Lung (tissue), 12 donors: ENCODE results near the gene ANKS1B. TPM values are rescaled to one million over a fixed set of nuclear protein-coding genes. Genes with fewer than 3 reads are reported as not detected.

ENCODE experiments used
- ATAC-seq: fragments of 200-7000 bp; cut with Tn5 transposase; one replicate; pipeline ENCODE4 v1.9.1; 2020; ENCODE audit warnings: moderate number of reproducible peaks; ENCODE audit not compliant: insufficient read depth, low FRiP score
- DNase-seq, 3 donors: peaks; one replicate each; pipeline ENCODE4 v3.0.0-alpha.2; 2013 to 2017
- H3K27ac ChIP-seq, 2 donors: one replicate each; pipeline ENCODE4 v1.5.1; 2013; ENCODE audit warnings: mild to moderate bottlenecking in 2 of 2, moderate library complexity in 2 of 2, control low read depth in 1 of 2, inconsistent platforms in 1 of 2, low read depth in 1 of 2, low read length in 1 of 2
- H3K27me3 ChIP-seq, 3 donors: one replicate each; pipeline ENCODE4 v1.5.1; 2013; ENCODE audit warnings: low read length in 2 of 3; ENCODE audit not compliant: control insufficient read depth in 3 of 3, insufficient read depth in 3 of 3
- H3K36me3 ChIP-seq, 4 donors: one replicate each; pipeline ENCODE4 v1.5.1; 2013; ENCODE audit warnings: low read length in 4 of 4, mild to moderate bottlenecking in 1 of 4, moderate library complexity in 1 of 4; ENCODE audit not compliant: control insufficient read depth in 4 of 4, insufficient read depth in 4 of 4
- H3K4me1 ChIP-seq, 5 donors: one replicate each; pipeline ENCODE4 v1.5.1; 2013; ENCODE audit warnings: low read length in 5 of 5, mild to moderate bottlenecking in 2 of 5, moderate library complexity in 1 of 5; ENCODE audit not compliant: control insufficient read depth in 5 of 5, insufficient read depth in 5 of 5
- H3K4me3 ChIP-seq: one replicate; pipeline ENCODE4 v1.5.1; 2013; ENCODE audit warnings: mild to moderate bottlenecking, control low read depth, moderate library complexity
- H3K9ac ChIP-seq, 2 donors: one replicate each; pipeline ENCODE4 v1.5.1; 2013; ENCODE audit warnings: low read length in 2 of 2, control low read depth in 1 of 2; ENCODE audit not compliant: insufficient read depth in 1 of 2
- H3K9me3 ChIP-seq, 4 donors: one replicate each; pipeline ENCODE4 v1.5.1; 2013; ENCODE audit warnings: low read length in 3 of 4, mild to moderate bottlenecking in 1 of 4, moderate library complexity in 1 of 4; ENCODE audit not compliant: control insufficient read depth in 4 of 4, insufficient read depth in 3 of 4
- CTCF ChIP-seq: IDR thresholded peaks from 2 replicates; pipeline ENCODE4 v1.5.1; 2012; ENCODE audit warnings: mild to moderate bottlenecking; ENCODE audit errors: control extremely low read depth, extremely low read depth
- WGBS, 2 donors: extraction: QIAGEN DNeasy Blood & Tissue Kit; methylation state at CpG; one replicate each; pipeline ENCODE4 v1.1.7; 2013; 5-methylcytosine and 5-hydroxymethylcytosine counted together
- polyA plus RNA-seq, 2 donors: library from polyadenylated mRNA; stranded (reverse); fragments of 200-250 nt; gene quantifications; one replicate each; pipeline ENCODE4 v1.2.1, GENCODE V29; 2013
- total RNA-seq, 2 donors: library from RNA; depleted of rRNA in 1 of 2; stranded (reverse); fragments of >200 nt in 1 of 2; gene quantifications; one replicate each; pipeline ENCODE4 v1.2.1, GENCODE V29; 2014 to 2021
- donor health status: control.
- donor health status: control.
- donor health status: Bipolar disorder and iron deficiency.
- donor health status: healthy.
- donor health status: DM: yes; HTN: yes; CAD: no.

The ANKS1B gene
- total and polyA plus RNA-seq, 4 donors, result 0.32 to 10.3 (median 3.7) TPM

DNA sequence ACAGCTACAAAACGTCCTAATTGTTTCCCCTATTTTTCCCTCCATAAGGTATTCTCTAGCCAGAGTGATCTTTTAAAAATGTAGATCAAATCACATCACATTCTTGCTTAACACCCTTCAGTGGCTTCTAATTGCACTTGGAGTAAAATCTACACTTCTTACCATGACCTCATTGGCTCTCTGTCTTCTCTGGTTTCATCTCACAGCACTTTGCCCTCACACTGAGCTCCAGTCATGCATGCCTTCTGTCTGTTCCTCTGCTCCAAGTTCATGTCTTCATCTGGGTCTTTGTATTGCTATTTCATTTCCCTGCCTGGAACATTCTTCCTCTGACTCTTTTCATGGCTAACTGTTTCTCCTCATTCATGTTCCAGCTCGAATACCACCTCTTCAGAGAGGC, 557.6 kb downstream of the ANKS1B start:
- DNase-seq (no peak), ATAC-seq (no peak)
- Histone ChIP-seq H3K4me3 (no peak overlapping the region), H3K27me3 (no peaks in the 10 kb centered on the region), H3K9ac (no peak overlapping the region), H3K4me1 (no peaks in the 10 kb centered on the region), H3K9me3 (peaks cover 0 to 2% (median 0%) of the 10 kb centered on the region in 4 donors), H3K27ac (no peak overlapping the region), H3K36me3 (no peaks in the 10 kb centered on the region)
- 64% methylated on average over 2 of the region's 2 CpGs for WGBS, 2 donors
- TF ChIP-seq CTCF, result no peak

GRCh38 chr12:99418379-99418778, 566.4 kb downstream of the ANKS1B start:
- ATAC-seq (no peak), DNase-seq (no peak)
- H3K4me1 ChIP-seq, result no peaks in the 10 kb centered on the region
- no peak overlapping the region for H3K27ac ChIP-seq
- H3K27me3 ChIP-seq, result no peaks in the 10 kb centered on the region
- no peak overlapping the region for H3K4me3 ChIP-seq
- no peak for TF ChIP-seq CTCF
- 50 to 54% methylated on average over 3 of the region's 3 CpGs for WGBS, 2 donors
- H3K36me3 ChIP-seq, result no peaks in the 10 kb centered on the region
- H3K9me3 ChIP-seq, result peaks cover 0 to 8% (median 1%) of the 10 kb centered on the region in 4 donors
- no peak overlapping the region for H3K9ac ChIP-seq

GRCh38 chr12:99413751-99414150, 571.0 kb downstream of the ANKS1B start:
- no peak for ATAC-seq
- H3K36me3 ChIP-seq, result no peaks in the 10 kb centered on the region
- H3K9ac ChIP-seq, result no peak overlapping the region
- H3K4me1 ChIP-seq, result no peaks in the 10 kb centered on the region
- peaks cover 0 to 8% (median 2%) of the 10 kb centered on the region in 4 donors for H3K9me3 ChIP-seq
- no peak overlapping the region for H3K4me3 ChIP-seq
- 72 to 79% methylated on average over 3 of the region's 3 CpGs for WGBS, 2 donors
- no peaks in the 10 kb centered on the region for H3K27me3 ChIP-seq
- no peak for DNase-seq
- no peak overlapping the region for H3K27ac ChIP-seq
- TF ChIP-seq CTCF, result no peak

- H3K4me3 ChIP-seq, result no peak overlapping the region
- no peak for ATAC-seq
- H3K9me3 ChIP-seq, result peaks cover 0 to 2% (median 0%) of the 10 kb centered on the region in 4 donors
- DNase-seq, result no peak
- peaks cover 0 to 8% (median 3%) of the 10 kb centered on the region in 5 donors for H3K4me1 ChIP-seq
- no peak overlapping the region for H3K27ac ChIP-seq
- TF ChIP-seq CTCF, result no peak
- no peaks in the 10 kb centered on the region for H3K36me3 ChIP-seq
- no peaks in the 10 kb centered on the region for H3K27me3 ChIP-seq
- no peak overlapping the region for H3K9ac ChIP-seq
Observed at GRCh38 chr12:99393763-99394162, 591.0 kb downstream of the ANKS1B start.
